ENCODE results near the gene KCNIP1. TPM values are rescaled to one million over a fixed set of nuclear protein-coding genes. Genes with fewer than 3 reads are reported as not detected.

Gene KCNIP1
- total RNA-seq, 1 experiment from 2014 or later, result not detected

DNA sequence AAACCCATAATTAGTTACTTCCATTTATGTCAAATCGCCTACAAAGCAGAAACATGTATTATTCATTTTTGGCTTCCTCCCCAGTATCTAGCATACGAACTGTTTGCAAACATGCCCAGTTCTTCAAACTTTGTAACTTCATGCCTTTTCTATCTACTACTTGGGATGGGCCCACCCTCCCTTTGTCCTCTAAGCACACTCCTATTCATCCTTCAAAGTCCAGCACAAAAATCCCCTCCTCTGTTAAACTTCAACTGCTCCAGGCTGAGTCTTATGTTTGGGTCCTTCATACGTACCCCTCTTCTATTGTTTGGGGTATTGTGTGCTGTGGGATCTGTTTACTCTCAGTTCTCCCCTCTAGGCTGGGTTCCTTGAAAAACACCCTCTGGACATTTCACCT, 55.5 kb downstream of the KCNIP1 start (continued):
- TF ChIP-seq, protein P1, sequence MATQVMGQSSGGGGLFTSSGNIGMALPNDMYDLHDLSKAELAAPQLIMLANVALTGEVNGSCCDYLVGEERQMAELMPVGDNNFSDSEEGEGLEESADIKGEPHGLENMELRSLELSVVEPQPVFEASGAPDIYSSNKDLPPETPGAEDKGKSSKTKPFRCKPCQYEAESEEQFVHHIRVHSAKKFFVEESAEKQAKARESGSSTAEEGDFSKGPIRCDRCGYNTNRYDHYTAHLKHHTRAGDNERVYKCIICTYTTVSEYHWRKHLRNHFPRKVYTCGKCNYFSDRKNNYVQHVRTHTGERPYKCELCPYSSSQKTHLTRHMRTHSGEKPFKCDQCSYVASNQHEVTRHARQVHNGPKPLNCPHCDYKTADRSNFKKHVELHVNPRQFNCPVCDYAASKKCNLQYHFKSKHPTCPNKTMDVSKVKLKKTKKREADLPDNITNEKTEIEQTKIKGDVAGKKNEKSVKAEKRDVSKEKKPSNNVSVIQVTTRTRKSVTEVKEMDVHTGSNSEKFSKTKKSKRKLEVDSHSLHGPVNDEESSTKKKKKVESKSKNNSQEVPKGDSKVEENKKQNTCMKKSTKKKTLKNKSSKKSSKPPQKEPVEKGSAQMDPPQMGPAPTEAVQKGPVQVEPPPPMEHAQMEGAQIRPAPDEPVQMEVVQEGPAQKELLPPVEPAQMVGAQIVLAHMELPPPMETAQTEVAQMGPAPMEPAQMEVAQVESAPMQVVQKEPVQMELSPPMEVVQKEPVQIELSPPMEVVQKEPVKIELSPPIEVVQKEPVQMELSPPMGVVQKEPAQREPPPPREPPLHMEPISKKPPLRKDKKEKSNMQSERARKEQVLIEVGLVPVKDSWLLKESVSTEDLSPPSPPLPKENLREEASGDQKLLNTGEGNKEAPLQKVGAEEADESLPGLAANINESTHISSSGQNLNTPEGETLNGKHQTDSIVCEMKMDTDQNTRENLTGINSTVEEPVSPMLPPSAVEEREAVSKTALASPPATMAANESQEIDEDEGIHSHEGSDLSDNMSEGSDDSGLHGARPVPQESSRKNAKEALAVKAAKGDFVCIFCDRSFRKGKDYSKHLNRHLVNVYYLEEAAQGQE (IDR thresholded peaks at IDR 0.05; ENCODE audit: low read depth), result no peak
- no peak for TF ChIP-seq TCF7L2 (IDR thresholded peaks at IDR 0.05; ENCODE audit: borderline replicate concordance, extremely low read depth, insufficient read depth, insufficient read length)
- no peak for TF ChIP-seq RAD21 (IDR thresholded peaks at IDR 0.05; ENCODE audit: low read depth)
- TF ChIP-seq JUND (IDR thresholded peaks at IDR 0.05), result no peak

DNA sequence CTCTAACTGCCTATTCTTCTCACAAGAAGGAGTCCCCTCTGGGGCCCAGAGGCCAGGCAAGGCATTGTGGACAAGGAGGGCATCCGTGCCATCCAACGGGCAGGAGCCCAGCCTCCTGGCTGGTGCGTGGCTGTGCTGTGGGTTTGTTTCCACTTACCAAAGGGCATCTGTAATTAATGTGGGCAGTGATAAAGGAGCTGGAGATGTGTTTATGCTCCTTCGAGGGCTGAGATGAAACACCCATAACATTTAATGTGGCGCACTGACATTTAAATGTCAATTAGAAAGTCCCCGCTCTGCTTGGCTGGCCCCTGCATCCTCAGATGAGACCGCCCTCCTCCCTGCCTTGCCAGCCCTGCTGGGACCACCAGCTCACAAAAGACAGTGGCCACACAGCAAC, 57.1 kb downstream of the KCNIP1 start:
- no peaks in the 10 kb centered on the region for H3K9me2 ChIP-seq (ENCODE audit: insufficient read depth)
- DNase-seq (ENCODE audit: low read depth, low spot score) (no peak), ATAC-seq (no peak)
- H3K36me3 ChIP-seq (ENCODE audit: control insufficient read depth in 1 of 2, insufficient read depth in 2 of 2, low read length in 2 of 2), result no peaks in the 10 kb centered on the region
- ChIA-PET CTCF (no interaction called here), POLR2A (no interaction called here), RAD21 (ENCODE audit: low non-redundant PET in 1 of 2, low total read pairs in 2 of 2, uncharacterized antibody in 2 of 2, unreplicated experiment in 2 of 2) (no interaction called here)
- no TSS peak for BruUV-seq (replicated peaks)
- no peak overlapping the region for H2AFZ ChIP-seq (ENCODE audit: low read depth, low read length, poor library complexity, severe bottlenecking)
- peaks cover 68% of the 10 kb centered on the region for H3K27me3 ChIP-seq (ENCODE audit: insufficient read depth, low read length)
- H3K4me2 ChIP-seq (ENCODE audit: low read length), result no peak overlapping the region
- no peaks in the 10 kb centered on the region for H3K9me3 ChIP-seq (ENCODE audit: control insufficient read depth in 1 of 2, insufficient read depth in 1 of 2, low read depth in 1 of 2, low read length in 2 of 2)
- H3K9ac ChIP-seq (ENCODE audit: low read length), result no peak overlapping the region
- H3K79me2 ChIP-seq (ENCODE audit: insufficient read depth, low read length), result no peaks in the 10 kb centered on the region
- no peak overlapping the region for H3K27ac ChIP-seq (ENCODE audit: low read depth, low read length)
- no peak for TF ChIP-seq EGR1 (IDR thresholded peaks at IDR 0.05; ENCODE audit: low read depth)
- TF ChIP-seq RAD21 (IDR thresholded peaks at IDR 0.05; ENCODE audit: low read depth), result no peak
- TF ChIP-seq, protein P1 (IDR thresholded peaks at IDR 0.05; ENCODE audit: low read depth), result no peak
- TF ChIP-seq CBX3 (IDR thresholded peaks at IDR 0.05; ENCODE audit: low read depth), result no peak
- no peak overlapping the region for H3K4me3 ChIP-seq (replicated peaks in 1 of 2; ENCODE audit: low read depth in 1 of 2, low read length in 2 of 2)
- H3K4me1 ChIP-seq (ENCODE audit: control insufficient read depth in 1 of 2, insufficient read depth in 2 of 2, low read length in 2 of 2), result no peaks in the 10 kb centered on the region
- intact Hi-C loops (cut with micrococcal nuclease), result no loop called here
- H4K20me1 ChIP-seq (ENCODE audit: insufficient read depth), result no peaks in the 10 kb centered on the region
